IPS-18a (cell line): ENCODE results near the gene FBXL22.

ENCODE experiments used
- H3K27ac ChIP-seq: one replicate; pipeline ENCODE4 v1.5.1; 2013; ENCODE audit warnings: low read length
- H3K27me3 ChIP-seq: one replicate; pipeline ENCODE4 v1.6.1; 2013; ENCODE audit warnings: mild to moderate bottlenecking, low read length; ENCODE audit not compliant: control insufficient read depth, insufficient read depth
- H3K36me3 ChIP-seq: one replicate; pipeline ENCODE4 v1.6.1; 2013; ENCODE audit warnings: low read depth, low read length; ENCODE audit not compliant: control insufficient read depth
- H3K4me1 ChIP-seq: one replicate; pipeline ENCODE4 v1.6.1; 2013; ENCODE audit warnings: low read depth, low read length; ENCODE audit not compliant: control insufficient read depth
- H3K4me3 ChIP-seq: one replicate; pipeline ENCODE4 v1.5.1; 2013; ENCODE audit warnings: low read length
- H3K9ac ChIP-seq: one replicate; pipeline ENCODE4 v1.6.1; 2013; ENCODE audit warnings: mild to moderate bottlenecking, low read length, moderate library complexity
- H3K9me3 ChIP-seq: one replicate; pipeline ENCODE4 v1.6.1; 2013; ENCODE audit warnings: low read depth, low read length; ENCODE audit not compliant: control insufficient read depth

FBXL22 gene

DNA sequence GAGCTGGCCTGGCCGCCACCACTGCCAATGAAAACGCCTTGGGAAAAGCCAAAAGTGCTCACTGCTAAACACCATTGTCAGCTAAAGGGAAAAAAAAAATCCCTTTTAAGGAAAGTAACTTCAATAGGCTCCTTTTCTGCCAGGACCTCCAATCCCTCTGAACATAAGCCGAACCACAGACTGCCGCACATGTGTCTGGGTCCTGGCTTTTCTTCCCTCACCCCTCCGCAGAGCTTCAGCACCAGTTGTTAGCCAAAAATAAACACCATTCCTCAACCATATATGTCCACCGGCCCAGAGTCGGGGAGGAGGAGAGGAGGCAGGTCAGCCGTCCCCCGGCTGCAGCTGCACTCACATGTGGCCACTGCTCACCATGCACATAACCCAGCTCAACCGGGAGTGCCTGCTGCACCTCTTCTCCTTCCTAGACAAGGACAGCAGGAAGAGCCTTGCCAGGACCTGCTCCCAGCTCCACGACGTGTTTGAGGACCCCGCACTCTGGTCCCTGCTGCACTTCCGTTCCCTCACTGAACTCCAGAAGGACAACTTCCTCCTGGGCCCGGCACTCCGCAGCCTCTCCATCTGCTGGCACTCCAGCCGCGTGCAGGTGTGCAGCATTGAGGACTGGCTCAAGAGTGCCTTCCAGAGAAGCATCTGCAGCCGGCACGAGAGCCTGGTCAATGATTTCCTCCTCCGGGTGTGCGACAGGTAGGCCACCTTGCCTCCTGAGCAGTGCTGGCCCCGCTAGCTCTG, at the start of gene FBXL22:
Gene FBXL22, plus strand, starts transcription at position 350 of the 753 bp plus-strand sequence. Its CDS starts 6 bp downstream, at position 356.
- H3K27ac ChIP-seq: no peak within 1 kb of the TSS
- no peak within 1 kb of the TSS for H3K4me3 ChIP-seq
- no peak within 1 kb of the TSS for H3K9ac ChIP-seq
- H3K36me3 ChIP-seq: peaks cover 4% of the 10 kb centered on the region
- H3K4me1 ChIP-seq: peaks cover 8% of the 10 kb centered on the region
- peaks cover 25% of the 10 kb centered on the region for H3K27me3 ChIP-seq
- H3K9me3 ChIP-seq: no peaks in the 10 kb centered on the region

DNA sequence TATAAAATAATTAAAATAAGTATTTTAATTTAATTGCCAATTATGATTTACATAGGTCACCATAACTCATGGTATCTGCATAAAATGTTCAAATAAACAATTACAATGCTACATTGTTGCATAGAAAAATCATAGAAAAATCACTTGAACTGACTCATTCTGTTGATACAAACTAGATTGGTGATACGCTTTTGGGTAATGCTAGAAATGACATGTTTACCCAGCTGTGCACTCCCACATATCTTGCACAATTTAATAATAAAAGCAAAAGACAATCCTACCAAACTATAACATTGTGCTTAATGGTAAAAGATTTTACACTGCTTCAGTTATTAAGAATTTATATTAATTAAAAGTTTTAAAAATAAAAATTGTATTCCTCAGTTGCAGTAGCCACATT, 45.8 kb upstream of the FBXL22 start:
- H3K4me3 ChIP-seq: no peak overlapping the region
- H3K27me3 ChIP-seq: no peaks in the 10 kb centered on the region
- no peaks in the 10 kb centered on the region for H3K9me3 ChIP-seq
- H3K4me1 ChIP-seq: peaks cover 29% of the 10 kb centered on the region
- H3K36me3 ChIP-seq: no peaks in the 10 kb centered on the region
- H3K27ac ChIP-seq: no peak overlapping the region
- no peak overlapping the region for H3K9ac ChIP-seq

DNA sequence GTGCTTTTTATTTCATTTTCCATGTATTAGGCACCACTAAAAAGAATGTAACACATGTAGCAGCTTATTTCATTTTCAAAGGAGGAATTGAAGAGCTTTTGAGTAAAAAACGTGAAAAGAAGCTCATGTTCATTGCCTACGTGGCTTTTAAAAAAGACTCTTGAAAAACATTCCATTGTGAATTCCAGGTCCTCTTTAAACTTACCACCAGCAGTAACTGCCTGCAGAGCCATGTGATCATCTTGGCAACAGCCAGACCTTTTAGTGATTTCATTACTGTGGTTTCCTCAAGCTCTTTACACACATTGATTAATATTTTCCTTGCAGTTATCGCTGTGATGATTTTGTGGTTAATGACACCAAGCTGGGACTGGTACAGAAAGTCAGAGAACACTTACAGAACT, 43.8 kb upstream of the FBXL22 start:
- peak overlapping the region; percentile 16 for H3K4me3 ChIP-seq
- peak overlapping the region; percentile 79 for H3K27ac ChIP-seq
- peaks cover 29% of the 10 kb centered on the region for H3K4me1 ChIP-seq
- H3K9ac ChIP-seq: peak overlapping the region; percentile 55
- no peaks in the 10 kb centered on the region for H3K9me3 ChIP-seq
- no peaks in the 10 kb centered on the region for H3K36me3 ChIP-seq
- H3K27me3 ChIP-seq: no peaks in the 10 kb centered on the region

DNA sequence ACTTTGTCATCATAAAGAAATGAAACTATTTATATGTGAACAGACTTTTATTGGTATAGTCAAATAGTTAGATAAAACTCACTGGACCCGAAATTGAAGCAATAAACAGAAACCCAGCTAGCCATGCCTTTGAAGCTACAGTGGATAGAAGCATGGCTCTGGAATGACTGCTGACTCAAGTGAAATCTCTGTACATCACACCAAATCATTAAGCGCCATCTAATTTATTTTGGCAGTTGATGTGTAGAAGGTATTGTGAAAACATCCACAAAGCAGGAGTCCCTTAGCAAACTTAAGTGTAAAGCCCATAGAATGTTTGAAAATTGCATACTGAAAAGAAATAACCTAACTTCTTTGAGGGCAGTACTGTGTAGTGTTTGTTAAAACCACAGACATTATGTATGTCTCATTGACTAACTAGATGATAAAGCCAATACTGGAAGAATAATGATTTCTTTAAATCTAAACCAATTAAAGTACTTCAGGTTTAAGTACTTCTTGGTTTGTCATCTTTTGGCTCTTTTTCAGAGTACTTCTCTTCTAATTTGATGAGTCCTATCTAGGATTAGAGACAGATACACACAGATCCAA, 42.8 kb upstream of the FBXL22 start:
- Histone ChIP-seq H3K27ac (no peak overlapping the region), H3K36me3 (no peaks in the 10 kb centered on the region), H3K4me3 (no peak overlapping the region), H3K27me3 (no peaks in the 10 kb centered on the region), H3K9me3 (no peaks in the 10 kb centered on the region), H3K4me1 (peaks cover 35% of the 10 kb centered on the region), H3K9ac (no peak overlapping the region)

- no peak overlapping the region for H3K27ac ChIP-seq
- no peaks in the 10 kb centered on the region for H3K27me3 ChIP-seq
- no peak overlapping the region for H3K9ac ChIP-seq
- H3K9me3 ChIP-seq: no peaks in the 10 kb centered on the region
- H3K36me3 ChIP-seq: no peaks in the 10 kb centered on the region
- H3K4me1 ChIP-seq: peaks cover 45% of the 10 kb centered on the region
- H3K4me3 ChIP-seq: no peak overlapping the region
Measured at GRCh38 chr15:63555507-63555906, 41.7 kb upstream of the FBXL22 start.

- Histone ChIP-seq H3K27me3 (no peaks in the 10 kb centered on the region), H3K36me3 (no peaks in the 10 kb centered on the region), H3K9ac (no peak overlapping the region), H3K4me1 (peaks cover 52% of the 10 kb centered on the region), H3K9me3 (no peaks in the 10 kb centered on the region), H3K27ac (no peak overlapping the region), H3K4me3 (no peak overlapping the region)
Measured at GRCh38 chr15:63556246-63556645, 40.9 kb upstream of the FBXL22 start.

- no peaks in the 10 kb centered on the region for H3K36me3 ChIP-seq
- H3K9me3 ChIP-seq: no peaks in the 10 kb centered on the region
Measured at GRCh38 chr15:63556736-63557135, 40.5 kb upstream of the FBXL22 start.

DNA sequence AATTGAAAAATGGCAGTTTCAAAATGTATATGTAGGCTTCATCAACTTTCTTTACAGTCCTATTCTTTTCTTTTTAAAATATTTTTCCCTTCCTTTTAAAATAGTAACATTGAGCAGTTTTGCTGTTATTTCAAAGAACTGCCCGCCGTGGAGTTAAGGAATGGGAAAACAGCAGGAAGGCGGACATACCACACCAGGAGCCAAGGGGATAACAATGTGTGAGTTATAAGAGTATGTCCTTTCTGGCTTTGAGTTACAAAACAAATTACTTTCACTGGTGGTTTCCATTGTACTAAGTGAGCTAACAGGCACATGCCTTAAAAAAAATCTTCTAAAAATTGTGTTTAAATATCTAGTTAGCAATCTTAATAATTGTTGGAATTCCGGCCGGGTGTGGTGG, 37.4 kb upstream of the FBXL22 start:
- no peaks in the 10 kb centered on the region for H3K27me3 ChIP-seq
- peaks cover 33% of the 10 kb centered on the region for H3K4me1 ChIP-seq
- no peak overlapping the region for H3K27ac ChIP-seq
- H3K36me3 ChIP-seq: peaks cover 8% of the 10 kb centered on the region
- H3K9ac ChIP-seq: no peak overlapping the region
- no peaks in the 10 kb centered on the region for H3K9me3 ChIP-seq
- peak overlapping the region; percentile 2 for H3K4me3 ChIP-seq

More at GRCh38 chr15:63556736-63557135, 40.5 kb upstream of the FBXL22 start:
- no peak overlapping the region for H3K9ac ChIP-seq
- H3K4me3 ChIP-seq: no peak overlapping the region
- H3K4me1 ChIP-seq: peaks cover 56% of the 10 kb centered on the region
- H3K27me3 ChIP-seq: no peaks in the 10 kb centered on the region
- H3K27ac ChIP-seq: no peak overlapping the region

- Histone ChIP-seq H3K4me3 (no peak overlapping the region), H3K9ac (no peak overlapping the region), H3K27ac (no peak overlapping the region), H3K9me3 (no peaks in the 10 kb centered on the region), H3K4me1 (peaks cover 32% of the 10 kb centered on the region), H3K36me3 (peaks cover 9% of the 10 kb centered on the region), H3K27me3 (no peaks in the 10 kb centered on the region)
Measured at GRCh38 chr15:63560741-63561448, 36.3 kb upstream of the FBXL22 start.

DNA sequence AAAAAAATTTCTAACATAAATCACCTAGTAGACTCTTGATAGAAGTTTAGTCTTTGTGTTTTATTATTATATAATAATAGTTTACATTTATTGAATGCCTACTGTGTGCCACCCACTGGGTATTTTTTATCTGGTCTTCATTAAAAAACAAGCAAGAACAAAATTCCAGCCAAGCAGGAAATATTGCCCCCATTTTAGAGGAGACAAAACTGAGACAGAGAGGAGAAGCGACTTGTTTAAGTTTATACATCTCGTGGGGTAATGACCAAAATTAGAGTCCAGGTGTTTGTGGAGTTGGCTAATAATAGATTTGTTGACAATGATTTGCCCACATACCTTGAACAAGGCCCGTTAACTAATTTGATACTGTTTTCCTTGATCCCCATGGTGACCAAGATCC, 33.1 kb upstream of the FBXL22 start:
- H3K27me3 ChIP-seq: no peaks in the 10 kb centered on the region
- no peaks in the 10 kb centered on the region for H3K9me3 ChIP-seq
- H3K4me3 ChIP-seq: no peak overlapping the region
- no peak overlapping the region for H3K27ac ChIP-seq
- peaks cover 25% of the 10 kb centered on the region for H3K4me1 ChIP-seq
- no peak overlapping the region for H3K9ac ChIP-seq
- H3K36me3 ChIP-seq: peaks cover 13% of the 10 kb centered on the region

GRCh38 chr15:63565536-63566186, 31.5 kb upstream of the FBXL22 start:
- H3K27ac ChIP-seq: no peak overlapping the region
- H3K27me3 ChIP-seq: no peaks in the 10 kb centered on the region
- H3K4me1 ChIP-seq: peaks cover 10% of the 10 kb centered on the region
- H3K36me3 ChIP-seq: peaks cover 13% of the 10 kb centered on the region
- H3K9me3 ChIP-seq: no peaks in the 10 kb centered on the region
- H3K9ac ChIP-seq: no peak overlapping the region
- H3K4me3 ChIP-seq: no peak overlapping the region
